Effector memory CD4-positive, alpha-beta T cell (primary cell): ENCODE data around the gene PRKCE.
A peak's percentile ranks its signal among the peaks of the same experiment; 100 is the strongest.

Experiments used
- DNase-seq, 3 donors: peaks; one replicate each; pipeline ENCODE4 v3.0.0-alpha.2; 2020
- H3K27ac ChIP-seq: 2 replicates; pipeline ENCODE4 v1.7.0; 2013; ENCODE audit warnings: mild to moderate bottlenecking, low read length, moderate library complexity; ENCODE audit not compliant: insufficient read depth, poor library complexity, severe bottlenecking
- H3K27me3 ChIP-seq: replicated peaks from 2 replicates; pipeline ENCODE4 v1.7.0; 2013; ENCODE audit warnings: mild to moderate bottlenecking, low read length; ENCODE audit not compliant: insufficient read depth, control insufficient read depth, poor library complexity, severe bottlenecking
- H3K36me3 ChIP-seq: 2 replicates; pipeline ENCODE4 v1.7.0; 2013; ENCODE audit warnings: mild to moderate bottlenecking, low read length, moderate library complexity; ENCODE audit not compliant: control insufficient read depth, insufficient read depth
- H3K4me1 ChIP-seq: 2 replicates; pipeline ENCODE4 v1.7.0; 2013; ENCODE audit warnings: low read length, mild to moderate bottlenecking; ENCODE audit not compliant: control insufficient read depth, insufficient read depth, poor library complexity, severe bottlenecking
- H3K4me3 ChIP-seq: 2 replicates; pipeline ENCODE4 v1.7.0; 2013; ENCODE audit warnings: low read length, low read depth, mild to moderate bottlenecking; ENCODE audit not compliant: insufficient read depth, poor library complexity, severe bottlenecking
- H3K9me3 ChIP-seq: 2 replicates; pipeline ENCODE4 v1.7.0; 2013; ENCODE audit warnings: mild to moderate bottlenecking, low read length, moderate library complexity; ENCODE audit not compliant: control insufficient read depth

PRKCE gene

GRCh38 chr2:46050489-46050888 lies 399.0 kb downstream of the PRKCE start:
- Histone ChIP-seq H3K27ac (no peak overlapping the region), H3K9me3 (no peaks in the 10 kb centered on the region), H3K27me3 (no peaks in the 10 kb centered on the region), H3K36me3 (no peaks in the 10 kb centered on the region), H3K4me3 (no peak overlapping the region), H3K4me1 (no peaks in the 10 kb centered on the region)
- no peak for DNase-seq

DNA sequence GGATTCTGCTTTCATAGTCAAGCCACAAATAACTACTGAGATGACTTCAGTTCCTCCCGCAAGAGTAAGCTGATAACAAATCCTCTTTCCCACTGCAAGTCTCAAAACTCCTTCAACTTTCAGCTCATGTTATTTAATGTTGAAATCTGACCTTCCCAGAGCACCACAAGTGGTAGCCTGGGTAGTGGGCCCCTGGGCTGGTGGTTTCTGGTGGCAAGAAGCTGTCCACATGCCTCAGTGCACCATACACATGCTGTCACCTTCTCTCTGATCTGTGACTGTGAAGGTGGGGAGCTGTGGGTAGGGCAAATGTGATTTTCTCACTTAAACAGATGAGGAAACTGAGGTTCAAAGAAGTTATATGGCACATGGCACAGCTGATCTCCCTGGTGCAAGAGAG lies 399.6 kb downstream of the PRKCE start:
- H3K9me3 ChIP-seq: no peaks in the 10 kb centered on the region
- no peaks in the 10 kb centered on the region for H3K4me1 ChIP-seq
- no peaks in the 10 kb centered on the region for H3K27me3 ChIP-seq
- no peak for DNase-seq
- H3K36me3 ChIP-seq: no peaks in the 10 kb centered on the region
- no peak overlapping the region for H3K4me3 ChIP-seq
- no peak overlapping the region for H3K27ac ChIP-seq

DNA sequence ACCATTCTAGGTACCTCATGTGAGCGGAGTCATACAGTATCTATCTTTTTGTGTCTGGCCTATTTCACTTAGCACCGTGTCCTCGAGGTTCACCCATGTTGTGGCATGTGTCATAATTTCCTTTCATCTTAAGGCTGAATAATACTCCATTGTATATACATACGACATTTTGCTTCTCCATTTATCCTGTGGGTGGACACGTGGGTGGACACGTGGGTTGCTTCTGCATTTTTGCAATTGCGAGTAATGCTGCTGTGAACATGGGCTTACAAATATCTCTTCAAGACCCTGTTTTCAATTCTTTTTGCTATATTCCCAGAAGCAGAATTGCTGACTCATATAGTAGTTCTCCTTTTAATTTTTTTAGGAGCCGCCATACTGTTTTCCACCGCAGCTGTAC lies 402.1 kb downstream of the PRKCE start:
- Histone ChIP-seq H3K27me3 (no peaks in the 10 kb centered on the region), H3K9me3 (no peaks in the 10 kb centered on the region), H3K4me3 (no peak overlapping the region), H3K36me3 (no peaks in the 10 kb centered on the region), H3K4me1 (no peaks in the 10 kb centered on the region), H3K27ac (no peak overlapping the region)
- DNase-seq: no peak

DNA sequence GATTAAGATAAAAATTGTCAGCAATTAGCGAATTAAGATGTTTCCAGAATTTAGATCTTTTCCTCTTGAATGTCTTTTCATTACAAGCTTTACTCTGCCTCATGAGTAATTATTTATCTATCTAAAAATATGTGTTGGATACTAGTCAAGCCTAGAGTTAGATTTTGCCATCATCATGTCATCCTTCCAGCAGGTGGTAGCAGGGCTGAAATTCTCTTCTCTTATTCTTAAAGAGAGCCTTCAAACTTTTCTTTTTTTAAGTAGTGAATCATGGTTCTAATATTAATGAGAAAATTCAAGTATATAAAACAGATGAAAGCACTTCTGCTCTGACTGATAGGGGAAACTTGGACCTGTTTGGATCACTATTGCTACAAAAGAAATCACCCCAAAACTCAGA lies 405.1 kb downstream of the PRKCE start:
- Histone ChIP-seq H3K36me3 (no peaks in the 10 kb centered on the region), H3K27me3 (no peaks in the 10 kb centered on the region), H3K27ac (no peak overlapping the region), H3K9me3 (no peaks in the 10 kb centered on the region), H3K4me3 (no peak overlapping the region), H3K4me1 (no peaks in the 10 kb centered on the region)
- no peak for DNase-seq

- no peaks in the 10 kb centered on the region for H3K9me3 ChIP-seq
Observed at GRCh38 chr2:46058140-46058539, 406.7 kb downstream of the PRKCE start.

DNA sequence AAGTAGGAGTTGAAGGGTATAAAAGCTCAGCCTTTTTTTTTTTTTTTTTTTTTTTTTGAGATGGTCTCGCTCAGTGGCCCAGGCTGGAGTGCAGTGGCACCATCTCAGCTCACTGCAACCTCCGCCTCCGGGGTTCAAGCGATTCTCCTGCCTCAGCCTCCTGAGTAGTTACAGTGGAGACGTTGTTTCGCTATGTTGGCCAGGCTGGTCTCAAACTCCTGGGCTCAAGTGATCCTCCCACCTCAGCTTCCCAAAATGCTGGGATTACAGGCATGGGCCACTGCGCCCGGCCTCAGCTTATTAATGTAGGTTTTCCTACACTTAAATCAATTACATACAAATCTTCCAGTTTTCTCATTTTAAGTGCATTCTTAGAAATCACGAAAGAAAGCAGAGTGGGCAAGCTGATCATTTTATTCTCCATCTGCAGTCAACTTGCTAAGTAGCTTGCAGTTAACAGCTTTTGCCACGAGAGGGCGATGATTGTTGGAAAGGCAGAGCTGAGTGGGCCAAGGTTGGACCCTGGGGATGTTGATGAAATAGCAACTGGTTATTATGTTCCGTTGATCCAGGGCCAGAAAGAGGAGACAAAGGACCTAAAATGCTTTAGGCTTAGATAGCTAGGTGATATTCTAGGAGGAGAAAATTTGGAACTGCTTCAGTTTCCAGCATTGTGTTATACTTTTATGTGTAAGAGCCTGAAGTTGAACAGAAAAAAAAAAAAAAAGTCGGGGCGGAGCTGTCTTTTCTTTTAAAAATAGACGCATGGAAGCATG lies 411.4 kb downstream of the PRKCE start:
- Histone ChIP-seq H3K36me3 (no peaks in the 10 kb centered on the region), H3K27ac (no peak overlapping the region)
- peak; percentile 10 to 45 (median 18) for DNase-seq

More at GRCh38 chr2:46058140-46058539, 406.7 kb downstream of the PRKCE start:
- Histone ChIP-seq H3K27me3 (no peaks in the 10 kb centered on the region), H3K4me3 (no peak overlapping the region), H3K27ac (no peak overlapping the region), H3K36me3 (no peaks in the 10 kb centered on the region), H3K4me1 (no peaks in the 10 kb centered on the region)
- no peak for DNase-seq

DNA sequence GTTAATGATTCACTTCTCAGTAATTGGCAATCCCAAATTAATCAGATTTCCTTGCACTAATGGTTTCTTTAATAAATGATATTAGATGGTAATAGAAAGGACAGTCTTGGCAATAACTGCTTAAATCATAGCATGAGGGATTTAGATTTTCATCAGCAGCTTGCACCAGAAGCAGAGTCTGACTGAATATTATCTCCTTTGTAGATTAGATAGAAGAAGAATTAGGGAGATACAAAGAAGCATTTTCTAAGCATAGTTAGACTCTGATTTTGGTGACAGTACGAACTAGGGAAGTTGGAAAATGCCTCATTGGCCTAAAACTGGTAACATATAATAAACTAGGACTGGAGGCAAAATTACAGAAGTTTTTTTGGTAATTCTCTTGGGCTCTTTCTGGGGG lies 412.9 kb downstream of the PRKCE start:
- H3K27me3 ChIP-seq: no peaks in the 10 kb centered on the region
- H3K4me1 ChIP-seq: no peaks in the 10 kb centered on the region
- no peak for DNase-seq
- no peaks in the 10 kb centered on the region for H3K36me3 ChIP-seq
- H3K27ac ChIP-seq: no peak overlapping the region
- no peak overlapping the region for H3K4me3 ChIP-seq
- H3K9me3 ChIP-seq: no peaks in the 10 kb centered on the region

More for the DNA sequence above, 411.4 kb downstream of the PRKCE start:
- Histone ChIP-seq H3K4me3 (no peak overlapping the region), H3K4me1 (no peaks in the 10 kb centered on the region), H3K9me3 (no peaks in the 10 kb centered on the region), H3K27me3 (no peaks in the 10 kb centered on the region)

DNA sequence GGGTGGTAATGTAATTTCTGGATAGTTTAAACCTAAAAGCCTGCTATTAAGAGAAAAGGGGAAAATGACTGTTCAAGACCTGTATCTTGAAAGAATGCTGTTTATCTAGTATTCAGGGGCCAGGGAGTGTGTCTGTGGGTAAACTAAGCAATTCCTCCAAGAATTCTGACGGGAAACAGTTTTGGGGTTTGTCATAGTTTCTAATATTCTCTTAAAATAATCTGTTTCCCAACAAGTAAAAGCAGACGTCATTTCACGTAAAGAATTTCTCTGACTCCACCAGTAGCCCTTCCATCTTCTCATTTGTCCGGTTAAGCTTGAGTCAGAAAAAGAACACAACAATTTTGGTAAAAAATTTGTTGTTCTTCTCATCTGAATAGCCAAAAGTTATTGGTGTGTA lies 413.7 kb downstream of the PRKCE start:
- Histone ChIP-seq H3K4me3 (no peak overlapping the region), H3K27ac (no peak overlapping the region), H3K9me3 (no peaks in the 10 kb centered on the region), H3K36me3 (no peaks in the 10 kb centered on the region), H3K27me3 (no peaks in the 10 kb centered on the region), H3K4me1 (no peaks in the 10 kb centered on the region)
- no peak for DNase-seq

DNA sequence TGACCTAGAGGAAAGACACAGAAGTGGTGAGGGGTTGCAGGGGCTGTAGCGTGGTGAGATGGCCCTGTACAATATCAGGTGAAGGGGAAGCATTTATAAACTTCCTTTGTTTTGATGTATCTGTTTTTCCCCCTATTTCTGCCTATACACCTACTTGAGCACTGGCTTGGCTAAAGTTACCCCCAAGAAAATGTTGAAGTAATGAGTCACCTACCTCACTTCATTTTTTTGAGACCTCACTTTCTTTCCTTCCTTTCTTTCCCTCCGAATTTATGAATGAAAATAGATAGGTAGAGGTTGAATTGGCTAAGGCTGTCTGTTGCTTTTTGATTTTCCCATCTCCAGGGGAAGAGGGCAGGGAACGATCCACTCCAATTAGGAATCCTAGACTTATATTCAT lies 414.6 kb downstream of the PRKCE start:
- no peaks in the 10 kb centered on the region for H3K4me1 ChIP-seq
- H3K27ac ChIP-seq: no peak overlapping the region
- H3K4me3 ChIP-seq: no peak overlapping the region
- H3K36me3 ChIP-seq: no peaks in the 10 kb centered on the region
- no peaks in the 10 kb centered on the region for H3K27me3 ChIP-seq
- no peaks in the 10 kb centered on the region for H3K9me3 ChIP-seq
- no peak for DNase-seq

DNA sequence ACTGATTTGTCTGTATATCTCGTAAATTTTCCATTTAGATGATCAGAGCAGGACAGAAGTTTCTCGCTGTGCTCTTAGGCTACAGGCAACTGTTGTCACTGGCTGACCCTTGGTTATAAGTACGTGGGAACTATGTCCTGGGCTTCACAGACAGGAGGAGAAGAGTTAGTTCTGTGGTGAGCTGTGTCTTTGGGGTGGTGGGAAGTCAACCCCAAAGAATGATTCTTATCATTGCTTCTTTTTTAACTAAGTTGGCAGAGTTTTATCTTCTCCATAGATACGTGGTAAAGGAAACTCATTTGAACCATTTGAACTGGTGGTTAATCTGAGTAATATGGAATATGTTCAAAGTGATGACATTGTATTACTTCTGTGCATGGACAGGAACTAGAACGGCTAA lies 415.1 kb downstream of the PRKCE start:
- Histone ChIP-seq H3K4me1 (no peaks in the 10 kb centered on the region), H3K27me3 (no peaks in the 10 kb centered on the region), H3K4me3 (no peak overlapping the region), H3K36me3 (no peaks in the 10 kb centered on the region), H3K27ac (no peak overlapping the region), H3K9me3 (no peaks in the 10 kb centered on the region)
- DNase-seq: no peak
